ENCODE data around the gene C1QTNF2.

GRCh38 chr5:160419458-160420330 is 49.3 kb upstream of the C1QTNF2 start:
- no peak for TF ChIP-seq HDAC2 (IDR thresholded peaks at IDR 0.05)
- peak; percentile 70 for TF ChIP-seq SMAD1 (IDR thresholded peaks at IDR 0.05; ENCODE audit: low read depth, partially characterized antibody)
- no peak for TF ChIP-seq POLR2AphosphoS5 (IDR thresholded peaks at IDR 0.05; ENCODE audit: low read length)
- TF ChIP-seq JUND (IDR thresholded peaks at IDR 0.05; ENCODE audit: low read depth, low read length): no peak
- TF ChIP-seq CREB1 (IDR thresholded peaks at IDR 0.05; ENCODE audit: low read depth): no peak
- TF ChIP-seq MEF2A (IDR thresholded peaks at IDR 0.05; ENCODE audit: insufficient read depth, low read depth, low read length): no peak
- no peak for TF ChIP-seq PBX3 (IDR thresholded peaks at IDR 0.05; ENCODE audit: insufficient replicate concordance, low read depth, low read length)
- no peak for TF ChIP-seq NRF1 (conservative IDR thresholded peaks at IDR 0.05; ENCODE audit: low read depth, low read length)
- no peak for TF ChIP-seq CTCF (IDR thresholded peaks at IDR 0.05 in 2 of 3, conservative IDR thresholded peaks at IDR 0.05 in 1 of 3; ENCODE audit: control insufficient read depth in 2 of 3, extremely low read depth in 1 of 3, insufficient read depth in 1 of 3, low read depth in 3 of 3, low read length in 3 of 3)

Measured in GM12878 (cell line).